Spleen (tissue), 11 donors: ENCODE results near the gene B3GNT9. TPM values are rescaled to one million over a fixed set of nuclear protein-coding genes. Genes with fewer than 3 reads are reported as not detected.

Source experiments
- DNase-seq: peaks from one replicate; pipeline ENCODE4 v3.0.0-alpha.2; 2020
- H3K27ac ChIP-seq, 8 donors: fragments of 200-600 bp; sonication (generic) in 7 of 8; 1 replicate in 4 of 8; 2 replicates in 4 of 8; pipeline versions ENCODE4 v1.5.0 to v1.8.0; 2016 to 2021; ENCODE audit warnings: inconsistent platforms in 4 of 8, mild to moderate bottlenecking in 4 of 8, moderate library complexity in 1 of 8
- H3K27me3 ChIP-seq, 7 donors: fragments of 200-600 bp; sonication (generic) in 6 of 7; replicated peaks in 1 of 7; 1 replicate in 4 of 7; 2 replicates in 3 of 7; pipeline versions ENCODE4 v1.5.0 to v1.8.0; 2016 to 2021; ENCODE audit warnings: inconsistent platforms in 3 of 7, mild to moderate bottlenecking in 1 of 7
- H3K36me3 ChIP-seq, 6 donors: fragments of 200-600 bp; sonication (generic) in 5 of 6; 1 replicate in 4 of 6; 2 replicates in 2 of 6; pipeline versions ENCODE4 v1.5.0 to v1.8.0; 2016 to 2021; ENCODE audit warnings: inconsistent platforms in 2 of 6
- H3K4me1 ChIP-seq, 6 donors: fragments of 200-600 bp; sonication (generic) in 5 of 6; 1 replicate in 3 of 6; 2 replicates in 3 of 6; pipeline versions ENCODE4 v1.5.0 to v1.8.0; 2016 to 2021; ENCODE audit warnings: inconsistent platforms in 3 of 6
- H3K4me3 ChIP-seq, 8 donors: fragments of 200-600 bp; sonication (generic) in 7 of 8; 1 replicate in 4 of 8; 2 replicates in 4 of 8; pipeline versions ENCODE4 v1.5.0 to v1.8.0; 2016 to 2021; ENCODE audit warnings: inconsistent platforms in 4 of 8, mild to moderate bottlenecking in 4 of 8, moderate library complexity in 2 of 8
- H3K9me3 ChIP-seq, 8 donors: fragments of 200-600 bp; sonication (generic) in 7 of 8; 1 replicate in 4 of 8; 2 replicates in 4 of 8; pipeline versions ENCODE4 v1.5.0 to v1.8.0; 2016 to 2021; ENCODE audit warnings: inconsistent platforms in 4 of 8
- CTCF ChIP-seq, 11 experiments: fragments of 200-600 bp in 7 of 11; fragments of 450-650 bp in 4 of 11; sonication (generic) in 4 of 11; IDR thresholded peaks in 8 of 11; conservative IDR thresholded peaks in 3 of 11; 1 replicate in 7 of 11; 2 replicates in 4 of 11; pipeline versions ENCODE4 v1.4.0 to v1.8.0; 2016 to 2021; ENCODE audit warnings: antibody characterized with exemption in 11 of 11, inconsistent platforms in 4 of 11, mild to moderate bottlenecking in 1 of 11
- POLR2A ChIP-seq, 3 donors: fragments of 450-650 bp; IDR thresholded peaks; one replicate each; pipeline ENCODE4 v1.5.1; 2017; ENCODE audit warnings: antibody characterized with exemption in 3 of 3, mild to moderate bottlenecking in 1 of 3
- POLR2AphosphoS5 ChIP-seq, 3 donors: sonication (generic); formaldehyde crosslinking; IDR thresholded peaks; one replicate each; pipeline ENCODE4 v1.5.1; 2017; ENCODE audit warnings: antibody characterized with exemption in 3 of 3
- WGBS, 5 donors: extraction: QIAGEN DNeasy Blood & Tissue Kit in 3 of 5; methylation state at CpG; one replicate each; pipeline versions ENCODE4 v1.1.5 to v1.1.7; 2013 to 2018; 5-methylcytosine and 5-hydroxymethylcytosine counted together
- intact Hi-C: fragments of 100-400 bp; cut with DNase I; formaldehyde crosslinking; loops from one replicate; pipeline ENCODE4 v1.15.0; 2023; ENCODE audit warnings: low total_unique reads
- polyA plus RNA-seq, 3 donors: library from polyadenylated mRNA; stranded (reverse); fragments of 200-250 nt; gene quantifications; one replicate each; pipeline ENCODE4 v1.2.1, GENCODE V29; 2013
- total RNA-seq, 7 donors: library from RNA; depleted of rRNA in 3 of 7; stranded (reverse); fragments of >200 nt in 3 of 7; fragmentation: NEBNext Ultra II Directional in 4 of 7; extraction: Animal tissue kit (Norgen Biotek cat#: 25700) in 4 of 7; gene quantifications; one replicate each; pipeline versions ENCODE4 v1.1.0 to v1.2.1, GENCODE V29; 2016 to 2021
- donor health status: healthy with polysubstance abuse.
- donor health status: DM: no; HTN: no; CAD: no; lungs with moderate emphysema.
- donor health status: DM: no; HTN: no; CAD: no.
- donor health status: Bipolar disorder and iron deficiency.
- donor health status: healthy.
- donor health status: DM: no; HTN: no; CAD: no.
- donor health status: DM: yes; HTN: yes; CAD: no.

The B3GNT9 gene
- total and polyA plus RNA-seq, 10 donors: 2.0 to 15.3 (median 7.6) TPM

GRCh38 chr16:67199011-67199807, 48.4 kb upstream of the B3GNT9 start, which contains the start of gene ELMO3:
Gene ELMO3 (plus strand): TSS chr16:67199131. CDS start chr16:67199327, 196 bp downstream.
- 68 to 87% (median 83%) methylated on average over 42 to 61 of the region's 61 CpGs for WGBS, 5 donors
- H3K36me3 ChIP-seq: peaks cover 0 to 100% (median 90%) of the 10 kb centered on the region in 6 donors
- peak within 1 kb of the TSS in 1 of 8 donors; percentile 4 for H3K4me3 ChIP-seq
- H3K27ac ChIP-seq: peak within 1 kb of the TSS in 2 of 8 donors; percentile 21 to 33
- intact Hi-C loops: no loop called here
- no peaks in the 10 kb centered on the region for H3K27me3 ChIP-seq
- peak in 3 of 11 experiments; percentile 13 to 34 (median 22) for TF ChIP-seq CTCF (IDR thresholded peaks at IDR 0.05 in 8 of 11, conservative IDR thresholded peaks at IDR 0.05 in 3 of 11)
- TF ChIP-seq POLR2A (IDR thresholded peaks at IDR 0.05): no peak
- peak in 2 of 3 donors; percentile 45 to 63 for TF ChIP-seq POLR2AphosphoS5 (IDR thresholded peaks at IDR 0.05)
- H3K9me3 ChIP-seq: no peaks in the 10 kb centered on the region
- H3K4me1 ChIP-seq: peaks cover under 1 to 58% (median 20%) of the 10 kb centered on the region in 6 donors
- no peak for DNase-seq

GRCh38 chr16:67198238-67198734, 47.5 kb upstream of the B3GNT9 start:
- 58 to 77% (median 68%) methylated on average over 8 to 12 of the region's 12 CpGs for WGBS, 5 donors
- TF ChIP-seq POLR2AphosphoS5 (IDR thresholded peaks at IDR 0.05) (peak in 2 of 3 donors; percentile 59 to 71), CTCF (IDR thresholded peaks at IDR 0.05 in 8 of 11, conservative IDR thresholded peaks at IDR 0.05 in 3 of 11) (peak in 9 of 11 experiments; percentile 15 to 68 (median 55)), POLR2A (IDR thresholded peaks at IDR 0.05) (no peak)
- no peak overlapping the region for H3K4me3 ChIP-seq
- peaks cover 0 to 100% (median 86%) of the 10 kb centered on the region in 6 donors for H3K36me3 ChIP-seq
- intact Hi-C loops: no loop called here
- H3K4me1 ChIP-seq: peaks cover 10 to 61% (median 29%) of the 10 kb centered on the region in 6 donors
- no peak for DNase-seq
- H3K9me3 ChIP-seq: no peaks in the 10 kb centered on the region
- H3K27me3 ChIP-seq: no peaks in the 10 kb centered on the region
- H3K27ac ChIP-seq: peak overlapping the region in 2 of 8 donors; percentile 21 to 33

DNA sequence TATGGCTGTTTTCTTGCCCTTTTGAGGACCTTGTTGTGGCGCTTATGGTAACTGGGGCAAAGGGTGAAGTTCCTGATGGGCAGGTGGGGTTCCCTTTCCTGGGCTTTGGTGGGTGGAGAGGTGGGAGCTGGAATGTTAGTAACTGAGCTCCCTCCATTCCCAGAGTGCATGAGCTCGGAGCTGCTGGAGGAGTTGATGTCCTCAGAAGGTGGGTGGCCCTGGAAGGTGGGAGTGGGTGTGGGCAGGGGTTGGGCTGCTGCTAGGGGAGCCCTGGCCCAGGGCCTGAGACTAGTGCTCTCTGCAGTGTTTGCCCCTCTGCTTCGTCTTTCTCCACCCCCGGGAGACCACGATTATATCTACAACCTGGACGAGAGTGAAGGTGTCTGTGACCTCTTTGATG, 46.9 kb upstream of the B3GNT9 start:
- Histone ChIP-seq H3K27ac (peak overlapping the region in 2 of 8 donors; percentile 21 to 33), H3K36me3 (peaks cover 0 to 98% (median 80%) of the 10 kb centered on the region in 6 donors)
- 72 to 85% (median 79%) methylated on average over 5 to 6 of the region's 6 CpGs for WGBS, 5 donors

More for the DNA sequence above, 46.9 kb upstream of the B3GNT9 start:
- intact Hi-C loops: no loop called here
- TF ChIP-seq POLR2A (IDR thresholded peaks at IDR 0.05) (no peak), POLR2AphosphoS5 (IDR thresholded peaks at IDR 0.05) (no peak), CTCF (IDR thresholded peaks at IDR 0.05 in 8 of 11, conservative IDR thresholded peaks at IDR 0.05 in 3 of 11) (no peak)
- DNase-seq: no peak
- Histone ChIP-seq H3K9me3 (no peaks in the 10 kb centered on the region), H3K4me1 (peaks cover 15 to 67% (median 35%) of the 10 kb centered on the region in 6 donors), H3K4me3 (no peak overlapping the region), H3K27me3 (no peaks in the 10 kb centered on the region)
